SK-N-SH treated with all-trans-retinoic acid at 6 μM for 48 hours (cell line): Measurements from ENCODE around the gene CRIP1.

Experiments used
- ARNTL ChIP-seq: fragments of 450-650 bp; formaldehyde crosslinking; IDR thresholded peaks from 2 replicates; pipeline ENCODE4 v1.5.0; 2020; ENCODE audit warnings: low read depth, mild to moderate bottlenecking, moderate library complexity, borderline replicate concordance
- CREB5 ChIP-seq: fragments of 250-450 bp; sonication (Bioruptor Pico); IDR thresholded peaks from 2 replicates; pipeline ENCODE4 v1.5.1; 2020; ENCODE audit warnings: low read depth, mild to moderate bottlenecking, moderate library complexity
- ESRRG ChIP-seq: fragments of 250-450 bp; sonication (Bioruptor Pico); IDR thresholded peaks from 2 replicates; pipeline ENCODE4 v1.6.1; 2021; ENCODE audit warnings: mild to moderate bottlenecking
- PATZ1 ChIP-seq: fragments of 250-450 bp; sonication (Bioruptor Pico); IDR thresholded peaks from 2 replicates; pipeline ENCODE4 v1.8.0; 2020; ENCODE audit warnings: mild to moderate bottlenecking, moderate library complexity, borderline replicate concordance
- POU6F1 ChIP-seq: fragments of 250-450 bp; sonication (Bioruptor Pico); IDR thresholded peaks from 2 replicates; pipeline ENCODE4 v1.8.0; 2021; ENCODE audit warnings: low read depth, mild to moderate bottlenecking, moderate library complexity, borderline replicate concordance
- PPARA ChIP-seq: fragments of 250-450 bp; sonication (Bioruptor Pico); IDR thresholded peaks from 2 replicates; pipeline ENCODE4 v1.5.0; 2020; ENCODE audit warnings: mild to moderate bottlenecking, borderline replicate concordance
- RARB ChIP-seq: fragments of 250-450 bp; sonication (Bioruptor Pico); IDR thresholded peaks from 2 replicates; pipeline ENCODE4 v1.8.0; 2021; ENCODE audit warnings: mild to moderate bottlenecking, moderate library complexity
- SNAI2 ChIP-seq: fragments of 250-450 bp; sonication (Bioruptor Pico); IDR thresholded peaks from 2 replicates; pipeline ENCODE4 v1.5.0; 2020; ENCODE audit warnings: mild to moderate bottlenecking, moderate library complexity
- TOX ChIP-seq: fragments of 250-450 bp; sonication (Bioruptor Pico); IDR thresholded peaks from 2 replicates; pipeline ENCODE4 v1.8.0; 2021; ENCODE audit warnings: mild to moderate bottlenecking, moderate library complexity, borderline replicate concordance
- TSHZ2 ChIP-seq: fragments of 250-450 bp; sonication (Bioruptor Pico); IDR thresholded peaks from 2 replicates; pipeline ENCODE4 v1.5.0; 2020; ENCODE audit warnings: mild to moderate bottlenecking, moderate library complexity
- ZFP3 ChIP-seq: fragments of 250-450 bp; sonication (Bioruptor Pico); IDR thresholded peaks from 2 replicates; pipeline ENCODE4 v1.5.0; 2020; ENCODE audit warnings: mild to moderate bottlenecking, moderate library complexity
- ZFP30 ChIP-seq: fragments of 450-650 bp; formaldehyde crosslinking; IDR thresholded peaks from 2 replicates; pipeline ENCODE4 v1.5.0; 2022; ENCODE audit warnings: mild to moderate bottlenecking, moderate library complexity

GRCh38 chr14:105492031-105492970, 5.6 kb downstream of the CRIP1 start:
- TF ChIP-seq ZFP30 (CRISPR knock-in tag) (no peak), RARB (CRISPR knock-in tag) (no peak), PATZ1 (CRISPR knock-in tag) (no peak), ESRRG (CRISPR knock-in tag) (no peak), POU6F1 (CRISPR knock-in tag) (no peak), CREB5 (CRISPR knock-in tag) (no peak), SNAI2 (CRISPR knock-in tag) (no peak), ARNTL (CRISPR knock-in tag) (no peak), ZFP3 (no peak), TSHZ2 (no peak), TOX (CRISPR knock-in tag) (no peak), PPARA (no peak)
